Panc1 (cell line): ENCODE measurements around the gene CCDC78. TPM values are rescaled to one million over a fixed set of nuclear protein-coding genes. Genes with fewer than 3 reads are reported as not detected.

Experiments used
- ATAC-seq: fragments of 200-7000 bp; cut with Tn5 transposase; 2 replicates; pipeline ENCODE4 v1.9.1; 2020; ENCODE audit warnings: mild to moderate bottlenecking, moderate library complexity
- BruUV-seq: library from RNA; stranded (reverse); fragments of 400-500 nt; replicated peaks from 2 replicates; lab custom pipeline; 2021; lab: Mats Ljungman, UMichigan
- CTCF ChIA-PET: fragments of 300-600 bp; sonication (Branson Sonifier 250); formaldehyde crosslinking; loops from one replicate; lab custom pipeline; 2022; ENCODE audit warnings: antibody characterized with exemption; lab: Charles Lee
- POLR2A ChIA-PET: fragments of 300-600 bp; sonication (Branson Sonifier 250); formaldehyde crosslinking; loops from one replicate; lab custom pipeline; 2022; ENCODE audit warnings: antibody characterized with exemption; lab: Charles Lee
- DNase-seq: peaks from one replicate; pipeline ENCODE4 v3.0.0-alpha.2; 2010; ENCODE audit warnings: low read depth, low spot score
- H3K27ac ChIP-seq: 2 replicates; pipeline ENCODE4 v1.5.1; 2011; ENCODE audit warnings: mild to moderate bottlenecking, low read length, inconsistent platforms
- H3K27me3 ChIP-seq: fragments of 200-500 bp; sonication (Bioruptor generic); 2 replicates; pipeline ENCODE4 v1.6.0; 2014; ENCODE audit warnings: low read length, inconsistent platforms; ENCODE audit not compliant: control insufficient read depth, insufficient read depth
- H3K36me3 ChIP-seq: fragments of 200-500 bp; sonication (Bioruptor generic); 2 replicates; pipeline ENCODE4 v1.5.1; 2014; ENCODE audit warnings: inconsistent platforms, mild to moderate bottlenecking, low read length, moderate library complexity; ENCODE audit not compliant: control insufficient read depth, insufficient read depth
- H3K4me1 ChIP-seq: 2 replicates; pipeline ENCODE4 v1.5.1; 2011; ENCODE audit warnings: inconsistent platforms, mild to moderate bottlenecking, low read length, moderate library complexity; ENCODE audit not compliant: control insufficient read depth, insufficient read depth
- H3K4me3 ChIP-seq, 2 experiments: 2 replicates each; pipeline ENCODE4 v1.5.1; 2011 to 2012; ENCODE audit warnings: low read depth in 2 of 2, low read length in 2 of 2, mild to moderate bottlenecking in 2 of 2, inconsistent platforms in 1 of 2, moderate library complexity in 1 of 2
- H3K9me3 ChIP-seq: fragments of 200-500 bp; sonication (Bioruptor generic); 2 replicates; pipeline ENCODE4 v1.5.1; 2014; ENCODE audit warnings: low read depth, mild to moderate bottlenecking, inconsistent platforms, low read length, moderate library complexity; ENCODE audit not compliant: control insufficient read depth, insufficient read depth
- POLR2AphosphoS5 ChIP-seq: IDR thresholded peaks from 2 replicates; pipeline ENCODE4 v1.6.1; 2012; ENCODE audit warnings: mild to moderate bottlenecking, low read depth, low read length, moderate library complexity
- SIN3A ChIP-seq: IDR thresholded peaks from 2 replicates; pipeline ENCODE4 v1.6.1; 2012; ENCODE audit warnings: low read depth, mild to moderate bottlenecking, low read length, moderate library complexity, borderline replicate concordance; ENCODE audit not compliant: insufficient read depth
- TCF7L2 ChIP-seq: IDR thresholded peaks from 2 replicates; pipeline ENCODE4 v1.6.1; 2011; ENCODE audit warnings: mild to moderate bottlenecking, low read depth, low read length, inconsistent platforms
- in situ Hi-C: cut with HindIII; loops from 2 replicates; pipeline ENCODE4 v1.10.0; 2016; ENCODE audit warnings: low sequenced_read_pairs, low pct_unique_long_range_greater_than_20kb
- intact Hi-C: fragments of 100-400 bp; cut with micrococcal nuclease; formaldehyde crosslinking; loops from one replicate; pipeline ENCODE4 v1.10.0; 2022; ENCODE audit not compliant: unreplicated experiment
- total RNA-seq: library from RNA; stranded (reverse); gene quantifications from one replicate; pipeline ENCODE4 v1.2.1, GENCODE V29; 2021; ENCODE audit not compliant: unreplicated experiment
- TF ChIP-seq, protein P1 (sequence below): fragments of 450-650 bp; IDR thresholded peaks from 2 replicates; pipeline ENCODE4 v1.5.1; 2017; ENCODE audit warnings: mild to moderate bottlenecking
- TF ChIP-seq, protein P2 (sequence below), 2 experiments: IDR thresholded peaks; 2 replicates each; pipeline ENCODE4 v1.6.1; 2011 to 2012; ENCODE audit warnings: low read depth in 2 of 2, control low read depth in 1 of 2, low read length in 1 of 2, mild to moderate bottlenecking in 1 of 2, moderate library complexity in 1 of 2; ENCODE audit not compliant: insufficient read depth in 1 of 2

Gene CCDC78
- total RNA-seq, 1 experiment from 2014 or later: 18.2 TPM

DNA sequence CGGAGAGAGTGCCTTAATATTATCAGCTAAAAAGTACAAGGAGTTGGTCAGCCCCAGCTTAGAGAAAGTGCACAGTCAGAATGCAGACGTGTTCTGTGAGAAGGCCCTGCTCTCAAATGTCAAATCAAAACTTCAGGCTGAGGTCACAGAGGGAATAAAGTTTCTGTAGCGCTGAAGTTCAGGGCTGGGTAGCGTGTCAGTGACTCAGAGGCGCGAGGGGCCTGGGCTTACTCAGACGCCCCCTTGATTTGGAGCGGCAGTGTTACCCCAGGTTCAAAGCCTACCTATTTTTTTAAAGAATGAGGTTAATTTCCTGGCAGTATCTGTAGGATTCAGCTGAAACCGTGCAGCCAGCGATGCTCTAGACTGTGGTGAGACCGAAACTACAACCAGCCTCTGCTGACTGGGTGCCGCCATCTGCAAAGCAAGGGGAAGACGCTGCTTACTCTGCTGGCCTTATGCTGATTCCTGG, 9.8 kb upstream of the CCDC78 start:
- no peak for DNase-seq
- in situ Hi-C loops: no loop called here
- CTCF ChIA-PET: interaction anchor here (0.6 kb wide), 1 partner anchor 12 kb away, joined by 6 read pairs; no protein-coding TSS in a partner anchor
- Histone ChIP-seq H3K27me3 (no peaks in the 10 kb centered on the region), H3K9me3 (no peaks in the 10 kb centered on the region), H3K27ac (no peak overlapping the region), H3K36me3 (peaks cover 5% of the 10 kb centered on the region), H3K4me3 (no peak overlapping the region), H3K4me1 (peaks cover 8% of the 10 kb centered on the region; the same call in 1 of the 2 replicates)
- intact Hi-C loops: no loop called here
- no peak for ATAC-seq
- TF ChIP-seq TCF7L2: no peak
- no peak for TF ChIP-seq POLR2AphosphoS5
- TF ChIP-seq, protein P1, sequence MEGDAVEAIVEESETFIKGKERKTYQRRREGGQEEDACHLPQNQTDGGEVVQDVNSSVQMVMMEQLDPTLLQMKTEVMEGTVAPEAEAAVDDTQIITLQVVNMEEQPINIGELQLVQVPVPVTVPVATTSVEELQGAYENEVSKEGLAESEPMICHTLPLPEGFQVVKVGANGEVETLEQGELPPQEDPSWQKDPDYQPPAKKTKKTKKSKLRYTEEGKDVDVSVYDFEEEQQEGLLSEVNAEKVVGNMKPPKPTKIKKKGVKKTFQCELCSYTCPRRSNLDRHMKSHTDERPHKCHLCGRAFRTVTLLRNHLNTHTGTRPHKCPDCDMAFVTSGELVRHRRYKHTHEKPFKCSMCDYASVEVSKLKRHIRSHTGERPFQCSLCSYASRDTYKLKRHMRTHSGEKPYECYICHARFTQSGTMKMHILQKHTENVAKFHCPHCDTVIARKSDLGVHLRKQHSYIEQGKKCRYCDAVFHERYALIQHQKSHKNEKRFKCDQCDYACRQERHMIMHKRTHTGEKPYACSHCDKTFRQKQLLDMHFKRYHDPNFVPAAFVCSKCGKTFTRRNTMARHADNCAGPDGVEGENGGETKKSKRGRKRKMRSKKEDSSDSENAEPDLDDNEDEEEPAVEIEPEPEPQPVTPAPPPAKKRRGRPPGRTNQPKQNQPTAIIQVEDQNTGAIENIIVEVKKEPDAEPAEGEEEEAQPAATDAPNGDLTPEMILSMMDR: no peak
- TF ChIP-seq, protein P2, sequence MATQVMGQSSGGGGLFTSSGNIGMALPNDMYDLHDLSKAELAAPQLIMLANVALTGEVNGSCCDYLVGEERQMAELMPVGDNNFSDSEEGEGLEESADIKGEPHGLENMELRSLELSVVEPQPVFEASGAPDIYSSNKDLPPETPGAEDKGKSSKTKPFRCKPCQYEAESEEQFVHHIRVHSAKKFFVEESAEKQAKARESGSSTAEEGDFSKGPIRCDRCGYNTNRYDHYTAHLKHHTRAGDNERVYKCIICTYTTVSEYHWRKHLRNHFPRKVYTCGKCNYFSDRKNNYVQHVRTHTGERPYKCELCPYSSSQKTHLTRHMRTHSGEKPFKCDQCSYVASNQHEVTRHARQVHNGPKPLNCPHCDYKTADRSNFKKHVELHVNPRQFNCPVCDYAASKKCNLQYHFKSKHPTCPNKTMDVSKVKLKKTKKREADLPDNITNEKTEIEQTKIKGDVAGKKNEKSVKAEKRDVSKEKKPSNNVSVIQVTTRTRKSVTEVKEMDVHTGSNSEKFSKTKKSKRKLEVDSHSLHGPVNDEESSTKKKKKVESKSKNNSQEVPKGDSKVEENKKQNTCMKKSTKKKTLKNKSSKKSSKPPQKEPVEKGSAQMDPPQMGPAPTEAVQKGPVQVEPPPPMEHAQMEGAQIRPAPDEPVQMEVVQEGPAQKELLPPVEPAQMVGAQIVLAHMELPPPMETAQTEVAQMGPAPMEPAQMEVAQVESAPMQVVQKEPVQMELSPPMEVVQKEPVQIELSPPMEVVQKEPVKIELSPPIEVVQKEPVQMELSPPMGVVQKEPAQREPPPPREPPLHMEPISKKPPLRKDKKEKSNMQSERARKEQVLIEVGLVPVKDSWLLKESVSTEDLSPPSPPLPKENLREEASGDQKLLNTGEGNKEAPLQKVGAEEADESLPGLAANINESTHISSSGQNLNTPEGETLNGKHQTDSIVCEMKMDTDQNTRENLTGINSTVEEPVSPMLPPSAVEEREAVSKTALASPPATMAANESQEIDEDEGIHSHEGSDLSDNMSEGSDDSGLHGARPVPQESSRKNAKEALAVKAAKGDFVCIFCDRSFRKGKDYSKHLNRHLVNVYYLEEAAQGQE (IDR thresholded peaks at IDR 0.05; ENCODE audit: insufficient read depth in 1 of 2, low read depth in 2 of 2, low read length in 1 of 2): no peak
- no peak for TF ChIP-seq SIN3A
- POLR2A ChIA-PET: no interaction called here
- no TSS peak for BruUV-seq

DNA sequence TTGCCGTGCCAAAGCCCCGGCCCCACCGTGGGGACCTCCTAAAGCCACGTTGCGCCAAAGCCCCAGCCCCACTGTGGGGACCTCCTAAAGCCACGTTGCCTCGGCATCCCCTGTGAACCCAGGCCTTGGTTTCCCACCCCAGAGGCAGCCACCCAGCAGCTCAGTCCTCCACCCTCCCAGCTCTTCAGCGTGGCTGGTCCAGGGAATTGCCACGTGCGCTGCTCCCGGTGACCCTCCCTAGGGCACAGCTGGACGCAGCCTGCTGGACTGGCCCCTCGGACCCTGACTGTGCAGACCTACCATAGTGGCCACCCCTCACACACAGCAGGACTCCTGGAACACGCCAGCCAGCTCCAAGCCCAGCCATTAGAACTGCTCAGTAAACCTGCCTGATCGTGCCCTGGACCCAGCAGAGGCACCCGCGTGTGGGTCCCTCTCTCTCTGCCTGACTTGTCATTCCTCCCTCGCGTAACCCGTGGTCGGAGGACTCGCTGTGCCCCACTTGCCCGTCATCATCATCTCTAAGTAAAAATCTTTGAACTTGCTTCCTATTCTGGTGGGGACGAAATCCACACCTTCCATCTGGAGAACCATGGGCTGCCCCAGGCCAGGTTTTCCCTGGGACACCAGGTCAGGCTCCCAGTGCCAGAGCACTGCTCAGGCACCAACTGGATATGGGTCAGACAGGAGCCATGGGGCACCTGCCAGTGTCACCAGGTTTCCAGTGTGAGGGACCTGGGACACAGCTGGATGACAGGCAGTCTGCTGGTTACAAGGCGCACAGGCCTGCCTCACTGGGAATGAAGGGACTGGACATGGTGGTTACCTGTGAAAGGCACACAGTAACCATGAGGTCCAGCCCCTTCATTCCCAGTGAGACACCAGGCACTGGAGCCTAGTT, 9.0 kb upstream of the CCDC78 start:
- ATAC-seq (no peak), DNase-seq (no peak)
- in situ Hi-C loops (no loop called here), intact Hi-C loops (no loop called here)
- no peak for TF ChIP-seq SIN3A
- TF ChIP-seq TCF7L2: no peak
- TF ChIP-seq POLR2AphosphoS5: no peak
- TF ChIP-seq, protein P1: no peak
- TF ChIP-seq, protein P2 (IDR thresholded peaks at IDR 0.05; ENCODE audit: insufficient read depth in 1 of 2, low read depth in 2 of 2, low read length in 1 of 2): no peak
- Histone ChIP-seq H3K27me3 (no peaks in the 10 kb centered on the region), H3K36me3 (peaks cover 5% of the 10 kb centered on the region), H3K9me3 (no peaks in the 10 kb centered on the region), H3K4me3 (no peak overlapping the region), H3K4me1 (peaks cover 8% of the 10 kb centered on the region; the same call in 1 of the 2 replicates), H3K27ac (no peak overlapping the region)
- no TSS peak for BruUV-seq
- ChIA-PET CTCF (interaction anchor here (0.6 kb wide), 1 partner anchor 50 kb away, joined by 3 read pairs; no protein-coding TSS in a partner anchor), POLR2A (no interaction called here)
